HepG2 (cell line): ENCODE data around the gene LAG3. TPM values are rescaled to one million over a fixed set of nuclear protein-coding genes. Genes with fewer than 3 reads are reported as not detected.
A peak's percentile ranks its signal among the peaks of the same experiment; 100 is the strongest.

Experiments
- ASH2L ChIP-seq: fragments of 300-600, 200-600 bp; sonication (generic); IDR thresholded peaks from 2 replicates; pipeline ENCODE4 v1.7.0; 2017; ENCODE audit warnings: low read depth, mild to moderate bottlenecking, moderate library complexity, mixed read lengths, low read length; ENCODE audit not compliant: insufficient read length
- ELF3 ChIP-seq: IDR thresholded peaks from 2 replicates; pipeline ENCODE4 v1.6.1; 2016; ENCODE audit warnings: missing genetic modification reagents, missing compliant biosample characterization
- ERF ChIP-seq: IDR thresholded peaks from 2 replicates; pipeline ENCODE4 v1.6.1; 2018; ENCODE audit warnings: missing biosample characterization, missing genetic modification reagents
- FLYWCH1 ChIP-seq: sonication (generic); formaldehyde crosslinking; IDR thresholded peaks from 2 replicates; pipeline ENCODE4 v1.8.1; 2023; ENCODE audit warnings: mild to moderate bottlenecking, missing genetic modification reagents
- FOXO1 ChIP-seq: sonication (generic); formaldehyde crosslinking; IDR thresholded peaks from 2 replicates; pipeline ENCODE4 v1.4.0; 2020; ENCODE audit warnings: missing genetic modification reagents
- HMG20A ChIP-seq: IDR thresholded peaks from 2 replicates; pipeline ENCODE4 v1.6.1; 2016; ENCODE audit warnings: borderline replicate concordance
- HOXD1 ChIP-seq: sonication (generic); formaldehyde crosslinking; IDR thresholded peaks from 2 replicates; pipeline ENCODE4 v1.5.0; 2020; ENCODE audit warnings: missing genetic modification reagents
- IKZF1 ChIP-seq: fragments of 450-650 bp; IDR thresholded peaks from 2 replicates; pipeline ENCODE4 v1.7.1; 2016
- MBNL3 ChIP-seq: fragments of 250-450 bp; sonication (Bioruptor Pico); conservative IDR thresholded peaks from 2 replicates; pipeline ENCODE4 v1.8.0; 2022; ENCODE audit warnings: mild to moderate bottlenecking, inconsistent platforms
- MXI1 ChIP-seq: IDR thresholded peaks from 3 replicates; pipeline ENCODE4 v1.6.1; 2012; ENCODE audit warnings: low read depth, low read length, inconsistent platforms, borderline replicate concordance
- SALL1 ChIP-seq: sonication (generic); formaldehyde crosslinking; IDR thresholded peaks from 2 replicates; pipeline ENCODE4 v1.8.0; 2022; ENCODE audit warnings: mild to moderate bottlenecking, missing genetic modification reagents
- SP1 ChIP-seq, 2 experiments: fragments of 450-650 bp in 1 of 2; sonication (generic) in 1 of 2; formaldehyde crosslinking in 1 of 2; IDR thresholded peaks; 2 replicates each; pipeline versions ENCODE4 v1.4.0 to v1.6.1; 2016 to 2020; ENCODE audit warnings: missing genetic modification reagents in 1 of 2
- ZBTB38 ChIP-seq: sonication (generic); formaldehyde crosslinking; IDR thresholded peaks from 2 replicates; pipeline ENCODE4 v1.5.1; 2020; ENCODE audit warnings: mild to moderate bottlenecking, missing genetic modification reagents
- ZFP37 ChIP-seq: sonication (generic); formaldehyde crosslinking; IDR thresholded peaks from 2 replicates; pipeline ENCODE4 v1.4.0; 2020; ENCODE audit warnings: missing genetic modification reagents, borderline replicate concordance
- ZNF232 ChIP-seq: sonication (generic); formaldehyde crosslinking; IDR thresholded peaks from 2 replicates; pipeline ENCODE4 v1.4.0; 2020; ENCODE audit warnings: missing genetic modification reagents, borderline replicate concordance
- ZNF260 ChIP-seq: sonication (generic); formaldehyde crosslinking; IDR thresholded peaks from 2 replicates; pipeline ENCODE4 v1.4.0; 2020; ENCODE audit warnings: missing genetic modification reagents, low read depth, mild to moderate bottlenecking, borderline replicate concordance
- ZNF263 ChIP-seq: sonication (generic); formaldehyde crosslinking; IDR thresholded peaks from 2 replicates; pipeline ENCODE4 v1.4.0; 2020; ENCODE audit warnings: missing genetic modification reagents
- ZNF879 ChIP-seq: sonication (generic); formaldehyde crosslinking; IDR thresholded peaks from 2 replicates; pipeline ENCODE4 v1.8.1; 2023; ENCODE audit warnings: missing genetic modification reagents
- polyA plus RNA-seq, 8 experiments: library from polyadenylated mRNA; depleted of rRNA in 3 of 8; stranded (reverse) in 7 of 8; unstranded in 1 of 8; fragments of >200 nt; fragmentation: Illumina TruSeq in 4 of 8; extraction: Trizol in 4 of 8; gene quantifications; 2 replicates each; pipeline versions ENCODE4 v1.2.1 to v1.2.3, GENCODE V29; 2011 to 2016; ENCODE audit warnings: low read depth in 4 of 8, missing spikeins in 1 of 8, mixed read lengths in 1 of 8; ENCODE audit not compliant: insufficient read depth in 1 of 8
- total RNA-seq, 5 experiments: library from RNA; depleted of rRNA; stranded (reverse); fragments of >200 nt; fragmentation: Illumina TruSeq; extraction: Trizol; gene quantifications; 2 replicates each; pipeline ENCODE4 v1.2.3, GENCODE V29; 2016; ENCODE audit warnings: low read depth in 1 of 5
- TF ChIP-seq, protein P1 (sequence below): sonication (generic); formaldehyde crosslinking; IDR thresholded peaks from 2 replicates; pipeline ENCODE4 v1.5.1; 2020; ENCODE audit warnings: missing genetic modification reagents, mild to moderate bottlenecking, borderline replicate concordance
- TF ChIP-seq, protein P2 (sequence below): sonication (generic); formaldehyde crosslinking; IDR thresholded peaks from 2 replicates; pipeline ENCODE4 v1.4.0; 2020; ENCODE audit warnings: mild to moderate bottlenecking, low read depth, missing genetic modification reagents
- TF ChIP-seq, protein P3 (sequence below): sonication (generic); formaldehyde crosslinking; IDR thresholded peaks from 2 replicates; pipeline ENCODE4 v1.5.0; 2020; ENCODE audit warnings: missing genetic modification reagents
- TF ChIP-seq, protein P4 (sequence below): sonication (generic); formaldehyde crosslinking; IDR thresholded peaks from 2 replicates; pipeline ENCODE4 v1.4.0; 2020; ENCODE audit warnings: missing genetic modification reagents, mild to moderate bottlenecking, borderline replicate concordance

LAG3 gene
- total and polyA plus RNA-seq, 2 of the 13 experiments (the other 11 are each of a cell fraction or from before 2014, with no cell fraction given): 0.11 to 0.26 TPM

DNA sequence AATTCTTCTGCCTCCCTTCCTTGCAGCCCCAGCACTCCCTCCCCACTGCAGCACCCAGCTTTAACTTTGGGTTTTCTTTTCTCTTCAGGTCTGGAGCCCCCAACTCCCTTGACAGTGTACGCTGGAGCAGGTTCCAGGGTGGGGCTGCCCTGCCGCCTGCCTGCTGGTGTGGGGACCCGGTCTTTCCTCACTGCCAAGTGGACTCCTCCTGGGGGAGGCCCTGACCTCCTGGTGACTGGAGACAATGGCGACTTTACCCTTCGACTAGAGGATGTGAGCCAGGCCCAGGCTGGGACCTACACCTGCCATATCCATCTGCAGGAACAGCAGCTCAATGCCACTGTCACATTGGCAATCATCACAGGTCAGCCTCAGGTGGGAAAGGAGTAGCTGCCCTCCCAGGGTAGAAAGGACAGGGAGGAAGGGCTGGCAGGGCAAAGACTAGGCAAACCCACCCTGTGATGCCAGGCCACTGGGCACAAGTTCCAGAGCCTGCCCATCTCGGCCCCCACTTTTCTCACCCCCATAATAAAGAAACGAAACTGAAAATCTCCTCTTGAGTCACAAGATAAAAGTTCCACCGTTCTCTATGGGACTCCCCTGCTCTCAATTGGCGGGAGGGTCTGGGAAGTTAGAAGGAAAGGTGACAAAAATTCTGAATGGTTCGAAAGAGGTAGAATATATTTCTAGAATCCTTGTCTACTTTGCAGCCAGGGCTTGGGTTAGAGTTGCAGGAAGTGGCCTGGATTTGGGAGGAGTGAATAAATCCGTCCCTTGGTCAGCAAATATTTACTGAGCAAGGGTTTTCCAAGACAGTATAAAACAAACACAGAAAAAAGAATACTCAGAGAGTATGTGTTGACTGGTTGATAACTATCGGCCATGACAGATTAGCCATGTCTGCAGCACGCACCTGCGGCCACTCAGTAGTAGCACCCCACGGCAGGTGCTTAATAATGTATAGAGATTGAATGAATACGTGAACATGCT is 3.2 kb downstream of the LAG3 start (continued):
- TF ChIP-seq ZBTB38 (no peak), HMG20A (CRISPR knock-in tag) (peak; percentile 90), ZNF879 (no peak), ERF (CRISPR knock-in tag) (peak; percentile 76), ZNF260 (CRISPR knock-in tag) (no peak), ELF3 (CRISPR knock-in tag) (peak; percentile 96), MBNL3 (CRISPR knock-in tag) (no peak), FLYWCH1 (CRISPR knock-in tag) (no peak), SALL1 (CRISPR knock-in tag) (peak; percentile 37; the same call in 1 of the 2 replicates), ZNF263 (CRISPR knock-in tag) (peak; percentile 69; the same call in 1 of the 2 replicates), ZFP37 (CRISPR knock-in tag) (0 out of 2 replicates have a peak, but pooled peaks have one; percentile 51), SP1 (IDR thresholded peaks at IDR 0.05) (no peak), SP1 (CRISPR knock-in tag; IDR thresholded peaks at IDR 0.05) (no peak), MXI1 (no peak), HOXD1 (CRISPR knock-in tag) (peak; percentile 69; the same call in 1 of the 2 replicates), ASH2L (no peak), ZNF232 (no peak; the same call in 1 of the 2 replicates), FOXO1 (peak; percentile 29; the same call in 1 of the 2 replicates), IKZF1 (no peak)
- TF ChIP-seq, protein P1, sequence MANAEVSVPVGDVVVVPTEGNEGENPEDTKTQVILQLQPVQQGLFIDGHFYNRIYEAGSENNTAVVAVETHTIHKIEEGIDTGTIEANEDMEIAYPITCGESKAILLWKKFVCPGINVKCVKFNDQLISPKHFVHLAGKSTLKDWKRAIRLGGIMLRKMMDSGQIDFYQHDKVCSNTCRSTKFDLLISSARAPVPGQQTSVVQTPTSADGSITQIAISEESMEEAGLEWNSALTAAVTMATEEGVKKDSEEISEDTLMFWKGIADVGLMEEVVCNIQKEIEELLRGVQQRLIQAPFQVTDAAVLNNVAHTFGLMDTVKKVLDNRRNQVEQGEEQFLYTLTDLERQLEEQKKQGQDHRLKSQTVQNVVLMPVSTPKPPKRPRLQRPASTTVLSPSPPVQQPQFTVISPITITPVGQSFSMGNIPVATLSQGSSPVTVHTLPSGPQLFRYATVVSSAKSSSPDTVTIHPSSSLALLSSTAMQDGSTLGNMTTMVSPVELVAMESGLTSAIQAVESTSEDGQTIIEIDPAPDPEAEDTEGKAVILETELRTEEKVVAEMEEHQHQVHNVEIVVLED (CRISPR knock-in tag): peak; percentile 48; the same call in 1 of the 2 replicates
- TF ChIP-seq, protein P2, sequence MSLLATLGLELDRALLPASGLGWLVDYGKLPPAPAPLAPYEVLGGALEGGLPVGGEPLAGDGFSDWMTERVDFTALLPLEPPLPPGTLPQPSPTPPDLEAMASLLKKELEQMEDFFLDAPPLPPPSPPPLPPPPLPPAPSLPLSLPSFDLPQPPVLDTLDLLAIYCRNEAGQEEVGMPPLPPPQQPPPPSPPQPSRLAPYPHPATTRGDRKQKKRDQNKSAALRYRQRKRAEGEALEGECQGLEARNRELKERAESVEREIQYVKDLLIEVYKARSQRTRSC (CRISPR knock-in tag): no peak
- TF ChIP-seq, protein P3, sequence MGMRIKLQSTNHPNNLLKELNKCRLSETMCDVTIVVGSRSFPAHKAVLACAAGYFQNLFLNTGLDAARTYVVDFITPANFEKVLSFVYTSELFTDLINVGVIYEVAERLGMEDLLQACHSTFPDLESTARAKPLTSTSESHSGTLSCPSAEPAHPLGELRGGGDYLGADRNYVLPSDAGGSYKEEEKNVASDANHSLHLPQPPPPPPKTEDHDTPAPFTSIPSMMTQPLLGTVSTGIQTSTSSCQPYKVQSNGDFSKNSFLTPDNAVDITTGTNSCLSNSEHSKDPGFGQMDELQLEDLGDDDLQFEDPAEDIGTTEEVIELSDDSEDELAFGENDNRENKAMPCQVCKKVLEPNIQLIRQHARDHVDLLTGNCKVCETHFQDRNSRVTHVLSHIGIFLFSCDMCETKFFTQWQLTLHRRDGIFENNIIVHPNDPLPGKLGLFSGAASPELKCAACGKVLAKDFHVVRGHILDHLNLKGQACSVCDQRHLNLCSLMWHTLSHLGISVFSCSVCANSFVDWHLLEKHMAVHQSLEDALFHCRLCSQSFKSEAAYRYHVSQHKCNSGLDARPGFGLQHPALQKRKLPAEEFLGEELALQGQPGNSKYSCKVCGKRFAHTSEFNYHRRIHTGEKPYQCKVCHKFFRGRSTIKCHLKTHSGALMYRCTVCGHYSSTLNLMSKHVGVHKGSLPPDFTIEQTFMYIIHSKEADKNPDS (CRISPR knock-in tag): peak; percentile 100
- TF ChIP-seq, protein P4, sequence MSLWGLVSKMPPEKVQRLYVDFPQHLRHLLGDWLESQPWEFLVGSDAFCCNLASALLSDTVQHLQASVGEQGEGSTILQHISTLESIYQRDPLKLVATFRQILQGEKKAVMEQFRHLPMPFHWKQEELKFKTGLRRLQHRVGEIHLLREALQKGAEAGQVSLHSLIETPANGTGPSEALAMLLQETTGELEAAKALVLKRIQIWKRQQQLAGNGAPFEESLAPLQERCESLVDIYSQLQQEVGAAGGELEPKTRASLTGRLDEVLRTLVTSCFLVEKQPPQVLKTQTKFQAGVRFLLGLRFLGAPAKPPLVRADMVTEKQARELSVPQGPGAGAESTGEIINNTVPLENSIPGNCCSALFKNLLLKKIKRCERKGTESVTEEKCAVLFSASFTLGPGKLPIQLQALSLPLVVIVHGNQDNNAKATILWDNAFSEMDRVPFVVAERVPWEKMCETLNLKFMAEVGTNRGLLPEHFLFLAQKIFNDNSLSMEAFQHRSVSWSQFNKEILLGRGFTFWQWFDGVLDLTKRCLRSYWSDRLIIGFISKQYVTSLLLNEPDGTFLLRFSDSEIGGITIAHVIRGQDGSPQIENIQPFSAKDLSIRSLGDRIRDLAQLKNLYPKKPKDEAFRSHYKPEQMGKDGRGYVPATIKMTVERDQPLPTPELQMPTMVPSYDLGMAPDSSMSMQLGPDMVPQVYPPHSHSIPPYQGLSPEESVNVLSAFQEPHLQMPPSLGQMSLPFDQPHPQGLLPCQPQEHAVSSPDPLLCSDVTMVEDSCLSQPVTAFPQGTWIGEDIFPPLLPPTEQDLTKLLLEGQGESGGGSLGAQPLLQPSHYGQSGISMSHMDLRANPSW: no peak
